IMR-90 (cell line): ENCODE data around the gene SMYD2.

Experiments
- CTCF ChIP-seq: conservative IDR thresholded peaks from 2 replicates; pipeline ENCODE4 v1.5.1; 2012; ENCODE audit warnings: mild to moderate bottlenecking, low read depth, low read length, improper control_type of control experiment
- MAZ ChIP-seq: IDR thresholded peaks from 2 replicates; pipeline ENCODE4 v1.6.1; 2012; ENCODE audit warnings: low read depth, mild to moderate bottlenecking, low read length, improper control_type of control experiment, moderate library complexity, borderline replicate concordance
- MXI1 ChIP-seq: IDR thresholded peaks from 2 replicates; pipeline ENCODE4 v1.6.1; 2012; ENCODE audit warnings: low read depth, mild to moderate bottlenecking, low read length, moderate library complexity, borderline replicate concordance
- POLR2A ChIP-seq: IDR thresholded peaks from 2 replicates; pipeline ENCODE4 v1.6.1; 2012; ENCODE audit warnings: mild to moderate bottlenecking, low read depth, low read length
- RAD21 ChIP-seq: IDR thresholded peaks from 2 replicates; pipeline ENCODE4 v1.6.1; 2012; ENCODE audit warnings: low read length, improper control_type of control experiment
- RCOR1 ChIP-seq: IDR thresholded peaks from 2 replicates; pipeline ENCODE4 v1.6.1; 2012; ENCODE audit warnings: mild to moderate bottlenecking, low read length, improper control_type of control experiment; ENCODE audit not compliant: insufficient replicate concordance
- RFX5 ChIP-seq: IDR thresholded peaks from 2 replicates; pipeline ENCODE4 v1.8.0; 2012; ENCODE audit warnings: low read depth, mild to moderate bottlenecking, low read length, moderate library complexity
- USF2 ChIP-seq: fragments of 150-350 bp; IDR thresholded peaks from 2 replicates; pipeline ENCODE4 v1.6.1; 2017; ENCODE audit warnings: mild to moderate bottlenecking, antibody characterized with exemption, low read length, low read depth

- no peak for TF ChIP-seq RCOR1
- no peak for TF ChIP-seq CTCF
- no peak for TF ChIP-seq RFX5
- TF ChIP-seq MXI1 = no peak
- TF ChIP-seq POLR2A = no peak
- no peak for TF ChIP-seq MAZ
- TF ChIP-seq RAD21 = no peak
- TF ChIP-seq USF2 = no peak
Observed at GRCh38 chr1:214290424-214291037, 9.6 kb downstream of the SMYD2 start.
